Measurements from ENCODE around the gene NAV2.

GRCh38 chr11:19794161-19794560 lies 81.5 kb downstream of the NAV2 start:
- TF ChIP-seq SIN3A (IDR thresholded peaks at IDR 0.05; ENCODE audit: borderline replicate concordance, insufficient read depth, low read depth, low read length) (no peak), POLR2AphosphoS5 (IDR thresholded peaks at IDR 0.05; ENCODE audit: low read depth, low read length) (no peak), CTCF (IDR thresholded peaks at IDR 0.05) (no peak)
